WTC11 (cell line): Measurements from ENCODE around the gene STXBP6. TPM values are rescaled to one million over a fixed set of nuclear protein-coding genes. Genes with fewer than 3 reads are reported as not detected.
A peak's percentile ranks its signal among the peaks of the same experiment; 100 is the strongest.

Experiments
- ATAC-seq: fragments of 200-7000 bp; cut with Tn5 transposase; 2 replicates; pipeline ENCODE4 v1.10.0; 2021; ENCODE audit warnings: mild to moderate bottlenecking, moderate library complexity
- CTCF ChIA-PET: fragments of 300-600 bp; sonication (Branson Sonifier 250); formaldehyde crosslinking; loops from one replicate; lab custom pipeline; 2021; ENCODE audit warnings: antibody characterized with exemption; lab: Charles Lee
- POLR2A ChIA-PET: fragments of 350-600 bp; sonication (Branson Sonifier 250); formaldehyde crosslinking; loops from one replicate; lab custom pipeline; 2021; ENCODE audit warnings: antibody characterized with exemption; lab: Charles Lee
- DNase-seq: peaks from one replicate; pipeline ENCODE4 v3.0.0; 2021; ENCODE audit warnings: low spot score
- H3K27ac Mint-ChIP-seq: 2 replicates; pipeline ENCODE4 v1.8.0; 2021; ENCODE audit warnings: mixed read lengths
- H3K27me3 Mint-ChIP-seq: 2 replicates; pipeline ENCODE4 v1.8.0; 2021; ENCODE audit warnings: low read depth, mild to moderate bottlenecking, moderate library complexity, mixed read lengths
- H3K36me3 Mint-ChIP-seq: 2 replicates; pipeline ENCODE4 v1.8.0; 2021; ENCODE audit warnings: mixed read lengths
- H3K4me1 Mint-ChIP-seq: 2 replicates; pipeline ENCODE4 v1.8.0; 2022; ENCODE audit warnings: mixed read lengths
- H3K4me3 Mint-ChIP-seq: 2 replicates; pipeline ENCODE4 v1.8.0; 2021; ENCODE audit warnings: mild to moderate bottlenecking, moderate library complexity, mixed read lengths
- H3K9me3 Mint-ChIP-seq: 2 replicates; pipeline ENCODE4 v1.8.0; 2021; ENCODE audit warnings: mixed read lengths
- CREB1 ChIP-seq: sonication (generic); formaldehyde crosslinking; IDR thresholded peaks from 2 replicates; pipeline ENCODE4 v1.8.0; 2023; ENCODE audit warnings: mild to moderate bottlenecking, missing genetic modification reagents
- CTCF ChIP-seq: fragments of 200-600 bp; IDR thresholded peaks from 2 replicates; pipeline ENCODE4 v1.8.0; 2022; ENCODE audit warnings: antibody characterized with exemption
- GABPB1 ChIP-seq: sonication (generic); formaldehyde crosslinking; IDR thresholded peaks from 2 replicates; pipeline ENCODE4 v1.8.1; 2023; ENCODE audit warnings: mild to moderate bottlenecking, missing genetic modification reagents
- MLX ChIP-seq: sonication (generic); formaldehyde crosslinking; IDR thresholded peaks from 2 replicates; pipeline ENCODE4 v1.8.1; 2023; ENCODE audit warnings: mild to moderate bottlenecking, missing genetic modification reagents, moderate library complexity
- MYBL2 ChIP-seq: sonication (generic); formaldehyde crosslinking; IDR thresholded peaks from 2 replicates; pipeline ENCODE4 v1.8.1; 2023; ENCODE audit warnings: mild to moderate bottlenecking, moderate library complexity, missing genetic modification reagents
- NFYB ChIP-seq: sonication (generic); formaldehyde crosslinking; conservative IDR thresholded peaks from 2 replicates; pipeline ENCODE4 v1.8.0; 2022; ENCODE audit warnings: low read depth, missing genetic modification reagents
- NR1H2 ChIP-seq: sonication (generic); formaldehyde crosslinking; IDR thresholded peaks from 2 replicates; pipeline ENCODE4 v1.9.0; 2021; ENCODE audit warnings: mild to moderate bottlenecking, moderate library complexity, missing genetic modification reagents
- RELA ChIP-seq: sonication (generic); formaldehyde crosslinking; IDR thresholded peaks from 2 replicates; pipeline ENCODE4 v1.8.1; 2022; ENCODE audit warnings: missing genetic modification reagents, mild to moderate bottlenecking, borderline replicate concordance
- SOX15 ChIP-seq: fragments of 250-450 bp; sonication (Bioruptor Pico); IDR thresholded peaks from 2 replicates; pipeline ENCODE4 v1.9.0; 2021; ENCODE audit warnings: mild to moderate bottlenecking
- TP53 ChIP-seq: sonication (generic); formaldehyde crosslinking; IDR thresholded peaks from 2 replicates; pipeline ENCODE4 v1.8.1; 2023; ENCODE audit warnings: mild to moderate bottlenecking, missing genetic modification reagents
- total RNA-seq: library from RNA; stranded (reverse); gene quantifications from 3 replicates; pipeline ENCODE4 v1.2.3, GENCODE V29; 2021
- TF ChIP-seq, protein P1 (sequence below): fragments of 250-450 bp; sonication (Bioruptor Pico); IDR thresholded peaks from 2 replicates; pipeline ENCODE4 v1.9.0; 2021; ENCODE audit warnings: mild to moderate bottlenecking, borderline replicate concordance
- TF ChIP-seq, protein P2 (sequence below): sonication (generic); formaldehyde crosslinking; IDR thresholded peaks from 2 replicates; pipeline ENCODE4 v1.8.0; 2023; ENCODE audit warnings: missing genetic modification reagents, mild to moderate bottlenecking, borderline replicate concordance
- TF ChIP-seq, protein P3 (sequence below): fragments of 250-450 bp; sonication (Bioruptor Pico); conservative IDR thresholded peaks from 2 replicates; pipeline ENCODE4 v1.9.0; 2021; ENCODE audit warnings: mild to moderate bottlenecking
- TF ChIP-seq, protein P4 (sequence below): sonication (generic); formaldehyde crosslinking; IDR thresholded peaks from 2 replicates; pipeline ENCODE4 v1.8.0; 2023; ENCODE audit warnings: mild to moderate bottlenecking, missing genetic modification reagents

Gene STXBP6
- total RNA-seq, 1 experiment from 2014 or later: 4.2 TPM

DNA sequence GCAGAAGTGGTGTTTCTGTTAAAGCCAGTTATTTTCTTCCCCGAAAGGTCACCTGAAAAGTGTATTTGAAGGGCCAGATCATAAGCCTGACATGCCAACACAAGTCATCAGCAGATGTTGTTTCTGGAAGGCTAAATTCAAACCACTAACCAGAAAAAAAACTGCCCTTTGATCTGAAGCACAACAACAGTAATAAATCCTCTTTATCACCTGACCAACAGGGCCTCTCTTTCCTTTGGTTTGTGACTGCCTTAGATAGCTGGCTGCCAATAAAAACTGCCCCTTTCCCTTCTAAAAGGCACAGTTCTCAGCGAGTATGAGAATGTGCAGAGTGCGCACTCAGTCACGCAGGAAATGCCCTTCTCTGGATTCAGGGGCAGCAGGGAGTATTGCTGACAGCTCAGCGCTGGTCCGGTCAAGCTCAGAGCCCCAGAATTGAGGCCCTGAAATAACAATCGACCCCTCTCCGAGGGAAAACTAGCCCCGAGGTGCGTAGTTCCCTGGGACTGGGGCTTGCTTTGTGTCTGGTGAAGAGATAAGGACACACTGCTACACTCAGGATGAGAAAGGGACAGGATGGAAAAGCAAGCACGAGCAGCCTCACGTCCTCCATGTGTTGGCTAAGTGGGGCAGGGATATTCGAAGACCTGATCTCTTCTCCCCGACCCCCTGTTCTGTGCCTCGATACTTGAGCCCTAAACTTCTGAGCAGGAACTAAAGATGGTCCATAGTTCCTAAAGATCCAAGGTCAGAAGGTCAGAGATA, 231.7 kb downstream of the STXBP6 start (continued):
- TF ChIP-seq, protein P1, sequence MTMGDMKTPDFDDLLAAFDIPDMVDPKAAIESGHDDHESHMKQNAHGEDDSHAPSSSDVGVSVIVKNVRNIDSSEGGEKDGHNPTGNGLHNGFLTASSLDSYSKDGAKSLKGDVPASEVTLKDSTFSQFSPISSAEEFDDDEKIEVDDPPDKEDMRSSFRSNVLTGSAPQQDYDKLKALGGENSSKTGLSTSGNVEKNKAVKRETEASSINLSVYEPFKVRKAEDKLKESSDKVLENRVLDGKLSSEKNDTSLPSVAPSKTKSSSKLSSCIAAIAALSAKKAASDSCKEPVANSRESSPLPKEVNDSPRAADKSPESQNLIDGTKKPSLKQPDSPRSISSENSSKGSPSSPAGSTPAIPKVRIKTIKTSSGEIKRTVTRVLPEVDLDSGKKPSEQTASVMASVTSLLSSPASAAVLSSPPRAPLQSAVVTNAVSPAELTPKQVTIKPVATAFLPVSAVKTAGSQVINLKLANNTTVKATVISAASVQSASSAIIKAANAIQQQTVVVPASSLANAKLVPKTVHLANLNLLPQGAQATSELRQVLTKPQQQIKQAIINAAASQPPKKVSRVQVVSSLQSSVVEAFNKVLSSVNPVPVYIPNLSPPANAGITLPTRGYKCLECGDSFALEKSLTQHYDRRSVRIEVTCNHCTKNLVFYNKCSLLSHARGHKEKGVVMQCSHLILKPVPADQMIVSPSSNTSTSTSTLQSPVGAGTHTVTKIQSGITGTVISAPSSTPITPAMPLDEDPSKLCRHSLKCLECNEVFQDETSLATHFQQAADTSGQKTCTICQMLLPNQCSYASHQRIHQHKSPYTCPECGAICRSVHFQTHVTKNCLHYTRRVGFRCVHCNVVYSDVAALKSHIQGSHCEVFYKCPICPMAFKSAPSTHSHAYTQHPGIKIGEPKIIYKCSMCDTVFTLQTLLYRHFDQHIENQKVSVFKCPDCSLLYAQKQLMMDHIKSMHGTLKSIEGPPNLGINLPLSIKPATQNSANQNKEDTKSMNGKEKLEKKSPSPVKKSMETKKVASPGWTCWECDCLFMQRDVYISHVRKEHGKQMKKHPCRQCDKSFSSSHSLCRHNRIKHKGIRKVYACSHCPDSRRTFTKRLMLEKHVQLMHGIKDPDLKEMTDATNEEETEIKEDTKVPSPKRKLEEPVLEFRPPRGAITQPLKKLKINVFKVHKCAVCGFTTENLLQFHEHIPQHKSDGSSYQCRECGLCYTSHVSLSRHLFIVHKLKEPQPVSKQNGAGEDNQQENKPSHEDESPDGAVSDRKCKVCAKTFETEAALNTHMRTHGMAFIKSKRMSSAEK (CRISPR knock-in tag): no peak
- peak; percentile 30; the same call in 1 of the 2 replicates for TF ChIP-seq GABPB1
- TF ChIP-seq MYBL2 (CRISPR knock-in tag): no peak
- TF ChIP-seq MLX: no peak
- TF ChIP-seq, all 79 proteins: peak for 1

DNA sequence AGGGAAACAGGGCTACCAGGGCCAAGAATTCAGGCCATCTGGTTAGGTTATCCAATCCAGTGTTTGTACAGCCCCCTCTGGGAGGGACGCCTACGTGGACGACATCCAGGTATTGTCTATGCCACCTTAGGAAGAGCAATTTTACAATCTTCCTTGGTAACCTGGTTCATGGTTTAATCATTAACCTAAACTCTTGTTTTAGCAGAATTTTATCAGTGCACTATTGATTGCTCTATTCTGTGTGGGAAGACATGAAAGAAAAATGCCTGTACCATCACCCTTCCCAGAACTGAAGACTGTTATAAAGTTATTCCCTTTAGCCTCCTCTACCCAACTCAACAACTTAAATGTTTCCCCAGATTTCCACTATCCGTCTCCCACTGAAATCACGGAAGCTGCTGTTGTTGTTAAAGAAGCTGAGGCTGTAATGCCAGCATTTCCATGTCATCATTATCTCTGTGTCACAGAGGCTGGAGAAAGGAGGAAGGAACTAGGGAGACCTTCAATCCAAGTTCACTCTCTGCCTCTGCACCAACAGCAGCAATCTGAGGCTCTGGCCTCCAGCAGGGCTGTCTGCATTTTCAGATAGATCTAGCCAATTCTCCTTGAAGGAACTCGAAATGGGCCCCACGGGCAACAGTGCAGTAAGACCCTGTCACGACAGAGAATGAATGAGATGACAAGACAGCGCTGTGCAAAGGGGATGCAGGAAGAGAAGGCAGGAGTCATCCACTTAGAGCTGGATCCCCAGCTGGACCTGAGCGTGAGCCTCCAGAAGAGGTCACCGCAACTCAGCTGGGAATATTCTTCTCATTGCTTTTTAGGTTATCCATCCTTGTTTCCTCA, 232.5 kb downstream of the STXBP6 start:
- Mint-ChIP-seq H3K36me3 (no peaks in the 10 kb centered on the region), H3K27ac (no peak overlapping the region), H3K4me1 (peaks cover 1% of the 10 kb centered on the region), H3K9me3 (no peaks in the 10 kb centered on the region), H3K27me3 (no peaks in the 10 kb centered on the region), H3K4me3 (no peak overlapping the region)
- peak; percentile 59 for ATAC-seq
- ChIA-PET CTCF (interaction anchor here (0.5 to 2.7 kb wide), 6 partner anchors 11 to 315 kb away, joined by 3 to 25 read pairs (median 6); no protein-coding TSS in a partner anchor), POLR2A (no interaction called here)
- DNase-seq: no peak
- TF ChIP-seq CREB1: no peak
- TF ChIP-seq GABPB1: no peak; the same call in 1 of the 2 replicates
- TF ChIP-seq RELA (CRISPR knock-in tag): no peak
- TF ChIP-seq, protein P2, sequence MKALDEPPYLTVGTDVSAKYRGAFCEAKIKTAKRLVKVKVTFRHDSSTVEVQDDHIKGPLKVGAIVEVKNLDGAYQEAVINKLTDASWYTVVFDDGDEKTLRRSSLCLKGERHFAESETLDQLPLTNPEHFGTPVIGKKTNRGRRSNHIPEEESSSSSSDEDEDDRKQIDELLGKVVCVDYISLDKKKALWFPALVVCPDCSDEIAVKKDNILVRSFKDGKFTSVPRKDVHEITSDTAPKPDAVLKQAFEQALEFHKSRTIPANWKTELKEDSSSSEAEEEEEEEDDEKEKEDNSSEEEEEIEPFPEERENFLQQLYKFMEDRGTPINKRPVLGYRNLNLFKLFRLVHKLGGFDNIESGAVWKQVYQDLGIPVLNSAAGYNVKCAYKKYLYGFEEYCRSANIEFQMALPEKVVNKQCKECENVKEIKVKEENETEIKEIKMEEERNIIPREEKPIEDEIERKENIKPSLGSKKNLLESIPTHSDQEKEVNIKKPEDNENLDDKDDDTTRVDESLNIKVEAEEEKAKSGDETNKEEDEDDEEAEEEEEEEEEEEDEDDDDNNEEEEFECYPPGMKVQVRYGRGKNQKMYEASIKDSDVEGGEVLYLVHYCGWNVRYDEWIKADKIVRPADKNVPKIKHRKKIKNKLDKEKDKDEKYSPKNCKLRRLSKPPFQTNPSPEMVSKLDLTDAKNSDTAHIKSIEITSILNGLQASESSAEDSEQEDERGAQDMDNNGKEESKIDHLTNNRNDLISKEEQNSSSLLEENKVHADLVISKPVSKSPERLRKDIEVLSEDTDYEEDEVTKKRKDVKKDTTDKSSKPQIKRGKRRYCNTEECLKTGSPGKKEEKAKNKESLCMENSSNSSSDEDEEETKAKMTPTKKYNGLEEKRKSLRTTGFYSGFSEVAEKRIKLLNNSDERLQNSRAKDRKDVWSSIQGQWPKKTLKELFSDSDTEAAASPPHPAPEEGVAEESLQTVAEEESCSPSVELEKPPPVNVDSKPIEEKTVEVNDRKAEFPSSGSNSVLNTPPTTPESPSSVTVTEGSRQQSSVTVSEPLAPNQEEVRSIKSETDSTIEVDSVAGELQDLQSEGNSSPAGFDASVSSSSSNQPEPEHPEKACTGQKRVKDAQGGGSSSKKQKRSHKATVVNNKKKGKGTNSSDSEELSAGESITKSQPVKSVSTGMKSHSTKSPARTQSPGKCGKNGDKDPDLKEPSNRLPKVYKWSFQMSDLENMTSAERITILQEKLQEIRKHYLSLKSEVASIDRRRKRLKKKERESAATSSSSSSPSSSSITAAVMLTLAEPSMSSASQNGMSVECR (CRISPR knock-in tag): no peak
- TF ChIP-seq, protein P3, sequence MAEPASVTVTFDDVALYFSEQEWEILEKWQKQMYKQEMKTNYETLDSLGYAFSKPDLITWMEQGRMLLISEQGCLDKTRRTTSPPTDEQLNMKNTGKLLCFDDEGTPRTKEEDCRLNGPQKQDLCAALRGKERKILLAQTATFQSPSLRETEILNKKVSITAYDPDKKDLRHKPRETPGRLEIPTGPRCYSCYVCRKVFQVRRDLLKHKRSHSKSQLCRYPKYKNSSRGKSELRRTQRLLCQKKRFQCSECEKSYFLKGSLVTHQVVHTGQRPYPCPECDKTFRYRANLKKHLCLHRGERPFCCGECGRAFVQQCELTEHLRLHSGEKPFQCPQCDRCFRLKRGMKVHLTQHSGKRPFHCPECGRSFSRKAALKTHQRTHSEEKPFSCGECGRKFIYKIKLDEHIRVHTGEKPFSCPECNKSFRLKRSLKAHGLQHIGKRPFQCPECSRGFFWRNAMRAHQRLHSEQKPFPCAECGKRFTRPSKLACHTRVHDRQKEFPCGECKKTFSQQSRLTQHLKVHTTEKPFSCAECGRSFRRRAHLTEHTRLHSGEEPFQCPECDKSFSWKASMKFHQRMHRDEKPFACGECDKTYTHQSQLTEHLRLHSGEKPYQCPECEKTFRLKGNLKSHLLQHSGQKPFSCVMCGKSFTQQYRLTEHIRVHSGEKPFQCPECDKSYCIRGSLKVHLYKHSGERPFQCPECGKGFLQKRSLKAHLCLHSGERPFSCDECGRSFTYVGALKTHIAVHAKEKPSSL (CRISPR knock-in tag): no peak
- TF ChIP-seq NR1H2: no peak
- TF ChIP-seq TP53: no peak
- no peak for TF ChIP-seq NFYB (CRISPR knock-in tag)
- TF ChIP-seq, protein P4, sequence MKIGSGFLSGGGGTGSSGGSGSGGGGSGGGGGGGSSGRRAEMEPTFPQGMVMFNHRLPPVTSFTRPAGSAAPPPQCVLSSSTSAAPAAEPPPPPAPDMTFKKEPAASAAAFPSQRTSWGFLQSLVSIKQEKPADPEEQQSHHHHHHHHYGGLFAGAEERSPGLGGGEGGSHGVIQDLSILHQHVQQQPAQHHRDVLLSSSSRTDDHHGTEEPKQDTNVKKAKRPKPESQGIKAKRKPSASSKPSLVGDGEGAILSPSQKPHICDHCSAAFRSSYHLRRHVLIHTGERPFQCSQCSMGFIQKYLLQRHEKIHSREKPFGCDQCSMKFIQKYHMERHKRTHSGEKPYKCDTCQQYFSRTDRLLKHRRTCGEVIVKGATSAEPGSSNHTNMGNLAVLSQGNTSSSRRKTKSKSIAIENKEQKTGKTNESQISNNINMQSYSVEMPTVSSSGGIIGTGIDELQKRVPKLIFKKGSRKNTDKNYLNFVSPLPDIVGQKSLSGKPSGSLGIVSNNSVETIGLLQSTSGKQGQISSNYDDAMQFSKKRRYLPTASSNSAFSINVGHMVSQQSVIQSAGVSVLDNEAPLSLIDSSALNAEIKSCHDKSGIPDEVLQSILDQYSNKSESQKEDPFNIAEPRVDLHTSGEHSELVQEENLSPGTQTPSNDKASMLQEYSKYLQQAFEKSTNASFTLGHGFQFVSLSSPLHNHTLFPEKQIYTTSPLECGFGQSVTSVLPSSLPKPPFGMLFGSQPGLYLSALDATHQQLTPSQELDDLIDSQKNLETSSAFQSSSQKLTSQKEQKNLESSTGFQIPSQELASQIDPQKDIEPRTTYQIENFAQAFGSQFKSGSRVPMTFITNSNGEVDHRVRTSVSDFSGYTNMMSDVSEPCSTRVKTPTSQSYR (CRISPR knock-in tag): no peak
- TF ChIP-seq SOX15 (CRISPR knock-in tag): no peak
- no peak for TF ChIP-seq CTCF
